A549 treated with CORT108297 at 1 μM for 4 hours (cell line): ENCODE measurements around the gene OR1D2. TPM values are rescaled to one million over a fixed set of nuclear protein-coding genes. Genes with fewer than 3 reads are reported as not detected.

Experiments used
- total RNA-seq: library from RNA; stranded (reverse); fragments of 200-300 nt; extraction: Qiagen RNA extraction; gene quantifications from 5 replicates; pipeline ENCODE4 v1.2.3, GENCODE V29; 2022

The OR1D2 gene, protein sequence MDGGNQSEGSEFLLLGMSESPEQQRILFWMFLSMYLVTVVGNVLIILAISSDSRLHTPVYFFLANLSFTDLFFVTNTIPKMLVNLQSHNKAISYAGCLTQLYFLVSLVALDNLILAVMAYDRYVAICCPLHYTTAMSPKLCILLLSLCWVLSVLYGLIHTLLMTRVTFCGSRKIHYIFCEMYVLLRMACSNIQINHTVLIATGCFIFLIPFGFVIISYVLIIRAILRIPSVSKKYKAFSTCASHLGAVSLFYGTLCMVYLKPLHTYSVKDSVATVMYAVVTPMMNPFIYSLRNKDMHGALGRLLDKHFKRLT
- total RNA-seq = not detected in 5 replicates

DNA sequence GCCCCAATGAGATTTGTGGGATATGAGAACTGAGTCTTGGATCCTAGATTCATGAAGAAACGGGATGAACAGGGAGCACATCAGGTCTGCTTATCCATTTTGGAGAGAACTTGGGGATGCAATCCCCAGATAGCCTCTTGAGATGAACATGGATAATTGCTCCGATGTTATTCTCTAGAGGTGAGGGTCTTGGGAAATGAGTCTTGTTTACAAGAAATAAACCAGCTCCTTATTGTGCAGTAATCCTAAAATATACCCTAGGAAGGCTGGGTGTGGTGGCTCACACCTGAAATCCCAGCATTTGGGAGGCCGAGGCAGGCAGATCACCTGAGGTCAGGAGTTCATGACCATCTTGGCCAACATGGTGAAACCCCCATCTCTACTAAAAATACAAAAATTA is at the start of gene OR1D2:
Gene OR1D2 (minus strand): TSS at position 101 of the 400 bp plus-strand sequence. CDS start 11,426 bp downstream, outside the sequence.

DNA sequence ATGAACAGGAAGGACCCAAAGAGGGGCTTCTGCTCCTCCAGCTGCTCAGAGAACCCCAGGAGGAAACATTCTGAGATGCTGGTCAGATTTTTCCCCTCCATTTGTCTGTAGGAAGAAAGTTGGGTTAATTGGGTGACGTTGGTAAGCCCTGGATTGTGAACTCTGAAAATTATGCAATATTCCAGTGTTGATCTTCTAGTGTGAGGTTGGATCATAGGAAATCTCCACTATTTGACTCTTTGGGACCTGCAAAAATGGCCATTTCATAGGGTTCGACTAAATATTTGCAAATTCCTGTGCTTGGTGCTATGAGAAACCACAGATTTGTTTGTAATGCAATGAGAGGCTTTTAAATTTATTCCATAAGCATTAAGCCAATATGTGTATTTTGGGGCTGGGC is 23.2 kb upstream of the OR1D2 start, which contains the start of gene OR1G1:
Gene OR1G1 (minus strand): TSS at position 101 of the 400 bp plus-strand sequence. CDS start 0 bp downstream, at position 101.

DNA sequence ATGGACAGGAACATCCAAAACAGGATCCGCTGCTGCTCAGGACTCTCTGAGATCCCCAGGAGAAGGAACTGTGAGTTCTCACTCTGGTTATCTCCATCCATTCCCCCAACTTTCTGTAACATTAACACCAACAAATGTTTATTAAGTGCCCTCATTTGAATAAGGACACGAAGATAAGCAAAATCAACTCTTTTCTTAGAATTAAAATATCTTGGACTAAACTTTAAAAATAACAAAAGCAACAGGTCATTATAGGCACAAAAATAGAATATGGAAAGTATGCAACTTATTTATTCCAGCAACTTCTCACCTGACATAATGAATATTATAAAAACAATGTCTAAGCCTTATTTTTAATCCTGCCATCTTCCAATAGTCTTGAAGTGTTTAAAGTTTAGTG is 40.7 kb downstream of the OR1D2 start, which contains the start of gene OR1D5:
Gene OR1D5 (minus strand): TSS at position 101 of the 400 bp plus-strand sequence. CDS start 0 bp downstream, at position 101.

Other genes starting within 250 kb of the OR1D2 start
- not detected in 5 replicates for gene OR1D5, start 40.8 kb downstream of the OR1D2 start, total RNA-seq
- not detected in 5 replicates for gene OR1G1, start 23.1 kb upstream of the OR1D2 start, total RNA-seq
- not detected in 5 replicates for gene OR1A2, start 93.1 kb upstream of the OR1D2 start, total RNA-seq
- not detected in 5 replicates for gene OR1A1, start 103.2 kb upstream of the OR1D2 start, total RNA-seq
- gene OR3A1, start 193.9 kb upstream of the OR1D2 start, total RNA-seq = not detected in 5 replicates